CD14-positive monocyte (primary cell): ENCODE measurements around the gene SYNM. TPM values are rescaled to one million over a fixed set of nuclear protein-coding genes. Genes with fewer than 3 reads are reported as not detected.
A peak's percentile ranks its signal among the peaks of the same experiment; 100 is the strongest.

ENCODE experiments used
- DNase-seq, 3 donors: peaks; one replicate each; pipeline ENCODE4 v3.0.0-alpha.2; 2011 to 2022
- H2AFZ ChIP-seq: 2 replicates; pipeline ENCODE4 v1.6.0; 2012; ENCODE audit warnings: mild to moderate bottlenecking, low read depth, low read length, inconsistent platforms; ENCODE audit not compliant: insufficient read depth, poor library complexity, severe bottlenecking
- H3K27ac ChIP-seq, 2 donors: 1 replicate in 1 of 2; 2 replicates in 1 of 2; pipeline ENCODE4 v1.5.1; 2012 to 2013; ENCODE audit warnings: low read length in 2 of 2, control low read depth in 1 of 2, inconsistent platforms in 1 of 2, low read depth in 1 of 2, mild to moderate bottlenecking in 1 of 2
- H3K27me3 ChIP-seq, 2 donors: one replicate each; pipeline versions ENCODE4 v1.6.0 to v1.6.1; 2011 to 2013; ENCODE audit warnings: low read length in 2 of 2; ENCODE audit not compliant: control insufficient read depth in 2 of 2, insufficient read depth in 2 of 2
- H3K36me3 ChIP-seq, 2 donors: replicated peaks in 1 of 2; 1 replicate in 1 of 2; 2 replicates in 1 of 2; pipeline versions ENCODE4 v1.5.1 to v1.6.1; 2012 to 2013; ENCODE audit warnings: low read length in 2 of 2, control low read depth in 1 of 2, inconsistent platforms in 1 of 2, mild to moderate bottlenecking in 1 of 2; ENCODE audit not compliant: insufficient read depth in 2 of 2, control insufficient read depth in 1 of 2
- H3K4me1 ChIP-seq, 2 donors: 1 replicate in 1 of 2; 2 replicates in 1 of 2; pipeline versions ENCODE4 v1.5.1 to v1.6.1; 2012 to 2013; ENCODE audit warnings: low read length in 2 of 2, control low read depth in 1 of 2, inconsistent platforms in 1 of 2, mild to moderate bottlenecking in 1 of 2, moderate library complexity in 1 of 2; ENCODE audit not compliant: insufficient read depth in 2 of 2, control insufficient read depth in 1 of 2
- H3K4me2 ChIP-seq: replicated peaks from 2 replicates; pipeline ENCODE3; 2012; ENCODE audit warnings: low read length, moderate library complexity, mild to moderate bottlenecking; ENCODE audit not compliant: poor library complexity, severe bottlenecking; ENCODE audit errors: extremely low read depth
- H3K4me3 ChIP-seq, 3 experiments: fragments of 200-600 bp in 1 of 3; sonication (generic) in 1 of 3; replicated peaks in 1 of 3; 1 replicate in 2 of 3; 2 replicates in 1 of 3; pipeline ENCODE4 v1.5.1; 2011 to 2013; ENCODE audit warnings: low read length in 3 of 3, mild to moderate bottlenecking in 3 of 3, control low read depth in 2 of 3, low read depth in 2 of 3, inconsistent platforms in 1 of 3, moderate library complexity in 1 of 3
- H3K79me2 ChIP-seq: 2 replicates; pipeline ENCODE4 v1.6.0; 2012; ENCODE audit warnings: mild to moderate bottlenecking, control low read depth, inconsistent platforms, low read length, moderate library complexity; ENCODE audit not compliant: insufficient read depth
- H3K9ac ChIP-seq: 2 replicates; pipeline ENCODE4 v1.6.0; 2017; ENCODE audit warnings: low read length, mild to moderate bottlenecking; ENCODE audit not compliant: insufficient read depth, poor library complexity, severe bottlenecking
- H3K9me3 ChIP-seq, 2 donors: replicated peaks in 1 of 2; 1 replicate in 1 of 2; 2 replicates in 1 of 2; pipeline versions ENCODE4 v1.5.1 to v1.6.1; 2012 to 2013; ENCODE audit warnings: low read length in 2 of 2, control low read depth in 1 of 2; ENCODE audit not compliant: control insufficient read depth in 1 of 2, insufficient read depth in 1 of 2
- H4K20me1 ChIP-seq: 2 replicates; pipeline ENCODE4 v1.6.0; 2012; ENCODE audit warnings: mild to moderate bottlenecking, low read length, control low read depth, moderate library complexity; ENCODE audit not compliant: insufficient read depth
- H3K27ac Mint-ChIP-seq, 7 donors: one replicate each; pipeline ENCODE4 v1.8.0; 2020; ENCODE audit warnings: mild to moderate bottlenecking in 7 of 7, mixed read lengths in 7 of 7, moderate library complexity in 6 of 7, inconsistent platforms in 2 of 7
- H3K27me3 Mint-ChIP-seq, 3 donors: one replicate each; pipeline ENCODE4 v1.8.0; 2021 to 2022; ENCODE audit warnings: low read depth in 3 of 3, mild to moderate bottlenecking in 3 of 3, mixed read lengths in 3 of 3, moderate library complexity in 3 of 3, inconsistent platforms in 1 of 3
- H3K36me3 Mint-ChIP-seq, 2 donors: one replicate each; pipeline ENCODE4 v1.8.0; 2020; ENCODE audit warnings: mixed read lengths in 2 of 2, inconsistent platforms in 1 of 2, mild to moderate bottlenecking in 1 of 2
- H3K4me1 Mint-ChIP-seq: one replicate; pipeline ENCODE4 v1.8.0; 2020; ENCODE audit warnings: mild to moderate bottlenecking, mixed read lengths
- H3K4me3 Mint-ChIP-seq, 2 donors: one replicate each; pipeline ENCODE4 v1.8.0; 2020; ENCODE audit warnings: mild to moderate bottlenecking in 2 of 2, mixed read lengths in 2 of 2, moderate library complexity in 1 of 2
- H3K9me3 Mint-ChIP-seq, 7 donors: one replicate each; pipeline ENCODE4 v1.8.0; 2020 to 2022; ENCODE audit warnings: mixed read lengths in 7 of 7, mild to moderate bottlenecking in 6 of 7, moderate library complexity in 6 of 7, inconsistent platforms in 2 of 7
- CTCF ChIP-seq: fragments of 200-600 bp; IDR thresholded peaks from one replicate; pipeline ENCODE4 v1.8.0; 2022; ENCODE audit warnings: antibody characterized with exemption, mild to moderate bottlenecking
- WGBS: methylation state at CpG from one replicate; pipeline ENCODE4 v1.1.5; 2013; ENCODE audit warnings: missing lambda C conversion rate; ENCODE audit not compliant: insufficient coverage; 5-methylcytosine and 5-hydroxymethylcytosine counted together
- intact Hi-C, 2 donors: fragments of 100-400 bp; cut with micrococcal nuclease; formaldehyde crosslinking; loops; one replicate each; pipeline versions ENCODE4 v1.15.0 to v1.15.1; 2023
- polyA plus RNA-seq, 3 donors: library from polyadenylated mRNA; depleted of rRNA in 1 of 3; unstranded in 2 of 3; stranded (reverse) in 1 of 3; fragments of 300-500 nt in 2 of 3; fragments of >200 nt in 1 of 3; fragmentation: Illumina TruSeq in 2 of 3; gene quantifications; 1 replicate in 2 of 3; 2 replicates in 1 of 3; pipeline ENCODE4 v1.2.3, GENCODE V29; 2012 to 2021

The SYNM gene
- polyA plus RNA-seq, 3 donors = 0.04 to 0.05 TPM; not detected in 1

- H3K27ac ChIP-seq = no peak overlapping the region
- Mint-ChIP-seq H3K27ac (peak overlapping the region in 2 of 7 donors; percentile 53 to 87), H3K36me3 (no peaks in the 10 kb centered on the region), H3K4me3 (peak overlapping the region in 1 of 2 donors; percentile 25), H3K4me1 (peaks cover 7% of the 10 kb centered on the region), H3K27me3 (peaks cover 0 to 3% (median 0%) of the 10 kb centered on the region in 3 donors), H3K9me3 (no peaks in the 10 kb centered on the region)
- H3K9me3 ChIP-seq = no peaks in the 10 kb centered on the region
- no peak overlapping the region for H3K4me3 ChIP-seq
- H3K79me2 ChIP-seq = no peaks in the 10 kb centered on the region
- no peaks in the 10 kb centered on the region for H4K20me1 ChIP-seq
- no peaks in the 10 kb centered on the region for H3K36me3 ChIP-seq
- no peak overlapping the region for H3K4me2 ChIP-seq
- H3K4me1 ChIP-seq = no peaks in the 10 kb centered on the region
- no peak overlapping the region for H3K9ac ChIP-seq
- intact Hi-C loops = no loop called here
- no peak overlapping the region for H2AFZ ChIP-seq
- H3K27me3 ChIP-seq = no peaks in the 10 kb centered on the region
- DNase-seq = no peak
- 24% methylated on average over 3 of the region's 4 CpGs for WGBS
- no peak for TF ChIP-seq CTCF
These were observed 76.7 kb downstream of the SYNM start for GRCh38 chr15:99181545-99181971.

GRCh38 chr15:99182791-99183190 lies 77.9 kb downstream of the SYNM start:
- DNase-seq = no peak
- H3K9ac ChIP-seq = no peak overlapping the region
- H4K20me1 ChIP-seq = no peaks in the 10 kb centered on the region
- H3K79me2 ChIP-seq = no peaks in the 10 kb centered on the region
- no peak overlapping the region for H3K4me3 Mint-ChIP-seq
- H3K27ac ChIP-seq = no peak overlapping the region
- no peaks in the 10 kb centered on the region for H3K36me3 Mint-ChIP-seq
- H3K27me3 ChIP-seq = no peaks in the 10 kb centered on the region
- no peaks in the 10 kb centered on the region for H3K9me3 Mint-ChIP-seq
- intact Hi-C loops = no loop called here
- no peak overlapping the region for H3K4me3 ChIP-seq
- H2AFZ ChIP-seq = no peak overlapping the region
- no peak overlapping the region for H3K27ac Mint-ChIP-seq
- peaks cover 7% of the 10 kb centered on the region for H3K4me1 Mint-ChIP-seq
- peaks cover 0 to 3% (median 0%) of the 10 kb centered on the region in 3 donors for H3K27me3 Mint-ChIP-seq
- no peak for TF ChIP-seq CTCF
- H3K36me3 ChIP-seq = no peaks in the 10 kb centered on the region
- H3K9me3 ChIP-seq = no peaks in the 10 kb centered on the region
- no peaks in the 10 kb centered on the region for H3K4me1 ChIP-seq
- no peak overlapping the region for H3K4me2 ChIP-seq
- WGBS = 100% methylated on average over 1 of the region's 1 CpG

Other genes starting within 250 kb of the SYNM start
- gene PGPEP1L, start 97.3 kb upstream of the SYNM start, polyA plus RNA-seq = not detected
- gene TTC23, start 144.5 kb downstream of the SYNM start, polyA plus RNA-seq = under 1 TPM in 2 of 3 donors, not detected in 1; 0.51 to 0.55 TPM
- gene LRRC28, start 146.4 kb downstream of the SYNM start, polyA plus RNA-seq = 10 to 100 TPM; 18.6 to 25.3 (median 19.8) TPM